ENCODE measurements around the gene ATP5PB. TPM values are rescaled to one million over a fixed set of nuclear protein-coding genes. Genes with fewer than 3 reads are reported as not detected.

Gene ATP5PB
- total RNA-seq, 1 donor from 2014 or later = 155 TPM

- no peak for TF ChIP-seq CTCF (IDR thresholded peaks at IDR 0.05; ENCODE audit: unreplicated experiment)
- Mint-ChIP-seq H3K4me3 (no peak overlapping the region), H3K27ac (no peak overlapping the region), H3K4me1 (no peaks in the 10 kb centered on the region), H3K36me3 (no peaks in the 10 kb centered on the region), H3K27me3 (ENCODE audit: low read depth) (no peaks in the 10 kb centered on the region), H3K9me3 (no peaks in the 10 kb centered on the region)
- DNase-seq (ENCODE audit: low spot score in 2 of 2, unreplicated experiment in 2 of 2) = no peak
Measured at GRCh38 chr1:111420377-111420776, 28.9 kb upstream of the ATP5PB start.

- Mint-ChIP-seq H3K9me3 (no peaks in the 10 kb centered on the region), H3K36me3 (no peaks in the 10 kb centered on the region), H3K27me3 (ENCODE audit: low read depth) (no peaks in the 10 kb centered on the region), H3K27ac (no peak overlapping the region), H3K4me3 (no peak overlapping the region), H3K4me1 (no peaks in the 10 kb centered on the region)
- TF ChIP-seq CTCF (IDR thresholded peaks at IDR 0.05; ENCODE audit: unreplicated experiment) = no peak
- DNase-seq (ENCODE audit: low spot score in 2 of 2, unreplicated experiment in 2 of 2) = no peak
Measured at GRCh38 chr1:111422546-111423391, 26.5 kb upstream of the ATP5PB start.

GRCh38 chr1:111424281-111424680 lies 25.0 kb upstream of the ATP5PB start:
- Mint-ChIP-seq H3K4me3 (no peak overlapping the region), H3K36me3 (no peaks in the 10 kb centered on the region), H3K27me3 (ENCODE audit: low read depth) (no peaks in the 10 kb centered on the region), H3K27ac (no peak overlapping the region), H3K9me3 (no peaks in the 10 kb centered on the region), H3K4me1 (no peaks in the 10 kb centered on the region)
- no peak for TF ChIP-seq CTCF (IDR thresholded peaks at IDR 0.05; ENCODE audit: unreplicated experiment)
- no peak for DNase-seq (ENCODE audit: low spot score in 2 of 2, unreplicated experiment in 2 of 2)

- TF ChIP-seq CTCF (IDR thresholded peaks at IDR 0.05; ENCODE audit: unreplicated experiment) = no peak
- DNase-seq (ENCODE audit: low spot score in 2 of 2, unreplicated experiment in 2 of 2) = no peak
- no peak overlapping the region for H3K4me3 Mint-ChIP-seq
- H3K27me3 Mint-ChIP-seq (ENCODE audit: low read depth) = peaks cover 11% of the 10 kb centered on the region
- H3K4me1 Mint-ChIP-seq = no peaks in the 10 kb centered on the region
- H3K36me3 Mint-ChIP-seq = peaks cover 15% of the 10 kb centered on the region
- H3K9me3 Mint-ChIP-seq = no peaks in the 10 kb centered on the region
- H3K27ac Mint-ChIP-seq = no peak overlapping the region
Measured at GRCh38 chr1:111436726-111437125, 12.5 kb upstream of the ATP5PB start.

- Mint-ChIP-seq H3K4me1 (no peaks in the 10 kb centered on the region), H3K27ac (no peak overlapping the region), H3K4me3 (no peak overlapping the region), H3K9me3 (no peaks in the 10 kb centered on the region), H3K36me3 (peaks cover 17% of the 10 kb centered on the region), H3K27me3 (ENCODE audit: low read depth) (peaks cover 2% of the 10 kb centered on the region)
- no peak for TF ChIP-seq CTCF (IDR thresholded peaks at IDR 0.05; ENCODE audit: unreplicated experiment)
- no peak for DNase-seq (ENCODE audit: low spot score in 2 of 2, unreplicated experiment in 2 of 2)
Measured at GRCh38 chr1:111439461-111440351, 9.6 kb upstream of the ATP5PB start.
